GM12865 (cell line): ENCODE measurements around the gene GGNBP2.
A peak's percentile ranks its signal among the peaks of the same experiment; 100 is the strongest.

ENCODE experiments used
- DNase-seq: peaks from one replicate; pipeline ENCODE4 v3.0.0; 2010; ENCODE audit warnings: low read depth
- H3K4me3 ChIP-seq: 2 replicates; pipeline ENCODE4 v1.5.1; 2011; ENCODE audit warnings: mild to moderate bottlenecking, low read depth, low read length, control low read depth
- CTCF ChIP-seq: IDR thresholded peaks from 2 replicates; pipeline ENCODE4 v1.5.1; 2011; ENCODE audit warnings: low read length, control low read depth, low read depth, inconsistent platforms; ENCODE audit not compliant: insufficient read depth; ENCODE audit errors: missing control alignments

Gene GGNBP2

DNA sequence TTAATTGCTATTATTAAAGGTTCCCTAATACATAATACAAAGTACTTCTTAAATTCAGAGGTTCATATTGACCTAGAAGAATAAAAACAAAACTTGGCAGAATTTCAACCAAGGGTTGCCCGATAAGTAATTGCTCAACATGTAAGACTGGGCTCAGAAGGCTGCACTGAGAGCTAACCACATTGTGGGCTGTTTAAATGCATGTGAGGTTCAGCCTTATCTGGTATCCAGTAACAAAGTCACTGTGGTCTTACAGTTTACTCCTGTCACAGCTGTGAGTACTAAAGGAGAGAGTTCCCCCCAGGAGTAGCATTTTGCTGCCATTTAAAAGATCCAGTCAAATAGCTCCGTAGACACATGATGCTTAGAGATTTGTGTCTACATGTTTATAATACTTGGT, 45.4 kb downstream of the GGNBP2 start:
- no peak for TF ChIP-seq CTCF
- peak; percentile 31 for DNase-seq
- no peak overlapping the region for H3K4me3 ChIP-seq

DNA sequence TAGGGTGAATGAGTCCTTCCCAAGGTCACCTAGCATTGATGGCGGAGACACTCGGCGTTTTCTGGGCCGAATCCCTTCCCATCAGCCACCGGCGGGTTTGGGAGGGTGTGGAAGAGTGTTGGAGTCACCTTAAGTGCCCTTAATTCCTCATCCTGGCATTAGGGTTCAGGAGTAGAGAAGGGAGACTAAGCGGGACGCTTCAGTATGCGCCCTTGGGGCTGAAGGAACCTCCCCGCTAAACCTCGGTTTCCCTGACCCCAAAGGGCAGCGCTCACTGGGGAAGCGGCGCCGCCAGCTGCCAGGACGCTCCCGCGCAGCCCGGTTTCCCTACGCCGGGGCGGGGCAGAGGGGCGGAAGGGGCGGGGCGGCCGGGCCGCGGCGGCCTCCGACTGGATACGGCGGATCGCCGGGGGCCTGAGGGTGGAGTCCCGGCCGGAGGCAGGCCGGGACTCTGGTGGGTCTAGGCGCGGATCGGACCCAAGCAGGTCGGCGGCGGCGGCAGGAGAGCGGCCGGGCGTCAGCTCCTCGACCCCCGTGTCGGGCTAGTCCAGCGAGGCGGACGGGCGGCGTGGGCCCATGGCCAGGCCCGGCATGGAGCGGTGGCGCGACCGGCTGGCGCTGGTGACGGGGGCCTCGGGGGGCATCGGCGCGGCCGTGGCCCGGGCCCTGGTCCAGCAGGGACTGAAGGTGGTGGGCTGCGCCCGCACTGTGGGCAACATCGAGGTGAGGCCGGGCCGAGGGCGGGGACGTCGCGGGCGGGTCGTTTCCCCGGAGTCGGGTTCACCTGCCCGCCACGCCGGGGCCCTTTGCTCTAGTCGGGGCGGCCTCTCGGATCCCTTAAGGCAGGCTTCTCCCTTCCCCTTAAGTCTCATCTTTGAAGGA, 47.0 kb downstream of the GGNBP2 start, which contains the start of gene DHRS11:
DHRS11 (plus strand) TSS at position 446 of the 882 bp plus-strand sequence; CDS start at position 577, 131 bp downstream.
- peak within 1 kb of the TSS; percentile 66 for H3K4me3 ChIP-seq
- TF ChIP-seq CTCF, result no peak
- DNase-seq, result peak; percentile 86

GRCh38 chr17:36592316-36592715, 47.6 kb downstream of the GGNBP2 start:
- peak; percentile 25 for DNase-seq
- TF ChIP-seq CTCF, result no peak
- H3K4me3 ChIP-seq, result peak overlapping the region; percentile 66

- peak overlapping the region; percentile 66 for H3K4me3 ChIP-seq
- no peak for DNase-seq
- no peak for TF ChIP-seq CTCF
Measured at GRCh38 chr17:36592716-36593321, 48.1 kb downstream of the GGNBP2 start.

DNA sequence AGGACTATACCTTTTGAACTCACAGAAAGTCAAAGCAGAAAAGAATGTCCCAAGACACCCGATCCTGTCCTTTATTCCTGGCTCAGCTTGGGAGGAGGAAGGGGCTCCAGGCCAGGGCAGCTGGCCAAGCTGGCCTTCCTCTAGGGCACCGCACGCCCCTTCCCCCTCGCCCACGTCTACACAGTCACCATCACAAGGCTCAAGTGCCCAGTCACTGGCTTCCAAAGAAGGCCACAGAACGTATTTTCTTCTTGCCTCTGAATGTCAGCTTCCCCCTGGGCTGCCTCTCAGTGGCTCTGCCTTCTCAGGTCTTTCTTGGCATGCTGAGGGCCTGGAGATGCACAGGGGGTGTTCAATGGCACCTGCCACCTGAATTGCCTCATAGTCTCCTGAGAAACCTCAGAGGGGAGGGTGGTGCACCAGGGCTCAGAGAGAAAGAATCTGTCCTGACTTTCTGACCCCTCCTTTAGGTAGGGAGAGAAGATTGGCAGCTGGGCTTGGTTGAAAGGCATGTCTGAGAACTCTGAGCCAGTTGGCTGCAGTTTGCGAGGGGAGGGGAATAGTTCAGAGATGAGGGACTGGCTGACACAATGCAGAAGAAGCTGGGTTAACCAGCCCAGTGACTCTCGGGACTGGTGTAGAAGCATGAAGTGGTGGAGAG, 49.1 kb downstream of the GGNBP2 start:
- DNase-seq, result peak; percentile 19
- H3K4me3 ChIP-seq, result no peak overlapping the region
- TF ChIP-seq CTCF, result no peak

GRCh38 chr17:36594626-36595401, 50.1 kb downstream of the GGNBP2 start:
- DNase-seq, result no peak
- H3K4me3 ChIP-seq, result no peak overlapping the region
- no peak for TF ChIP-seq CTCF
